GM18861 (cell line): ENCODE results near the gene SHLD2.
"Not testable (repeated sequence)": the region's sequence is repeated elsewhere in the genome, so short reads cannot be mapped to it uniquely, and the experiment has no call there.

Source experiments
- ATAC-seq: cut with Tn5 transposase; IDR thresholded peaks from one replicate; pipeline ENCODE4 v1.9.1; 2021; ENCODE audit not compliant: unreplicated experiment

SHLD2 gene

DNA sequence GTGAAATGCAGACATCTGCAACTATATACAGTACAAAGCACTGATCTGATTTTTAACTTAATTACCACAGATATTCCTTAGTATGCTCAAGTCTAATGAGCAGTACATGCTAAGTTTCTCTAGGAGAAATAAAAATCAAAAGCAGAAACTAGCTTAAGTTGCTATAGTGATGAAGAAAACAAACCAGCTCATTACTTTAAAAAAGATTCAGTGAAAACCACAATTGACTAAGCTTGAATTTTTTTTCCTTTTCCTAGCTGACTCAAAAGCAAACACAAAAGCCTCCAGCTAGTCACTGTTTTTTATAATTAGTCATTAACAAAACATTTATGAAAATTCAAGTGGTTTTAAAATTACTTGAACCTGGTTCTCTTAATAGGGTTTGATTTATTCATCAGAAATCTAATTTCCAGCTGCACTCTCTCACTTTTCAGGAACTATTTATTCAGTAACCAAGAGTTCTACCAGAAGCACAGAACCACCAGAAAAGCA, 10.7 kb upstream of the SHLD2 start:
- peak; percentile 70 for ATAC-seq

DNA sequence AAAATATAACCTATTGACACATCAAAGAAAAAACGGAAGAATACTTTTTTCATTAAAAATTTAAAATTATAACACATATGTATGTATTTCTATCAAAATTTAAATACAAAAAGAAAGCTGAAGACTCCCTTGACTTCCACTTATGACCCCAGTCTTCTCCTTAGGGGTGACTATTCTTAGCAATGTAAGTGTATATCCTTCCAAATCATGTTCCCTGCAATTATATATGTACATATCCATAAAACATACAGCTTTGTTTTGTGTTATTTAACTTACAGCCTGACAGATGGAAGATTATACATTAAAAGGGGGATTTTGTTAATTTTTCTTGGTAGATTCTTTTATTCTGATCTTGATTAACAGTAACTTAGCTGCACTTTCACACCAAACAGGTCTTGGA, 9.5 kb upstream of the SHLD2 start:
- ATAC-seq: no peak

DNA sequence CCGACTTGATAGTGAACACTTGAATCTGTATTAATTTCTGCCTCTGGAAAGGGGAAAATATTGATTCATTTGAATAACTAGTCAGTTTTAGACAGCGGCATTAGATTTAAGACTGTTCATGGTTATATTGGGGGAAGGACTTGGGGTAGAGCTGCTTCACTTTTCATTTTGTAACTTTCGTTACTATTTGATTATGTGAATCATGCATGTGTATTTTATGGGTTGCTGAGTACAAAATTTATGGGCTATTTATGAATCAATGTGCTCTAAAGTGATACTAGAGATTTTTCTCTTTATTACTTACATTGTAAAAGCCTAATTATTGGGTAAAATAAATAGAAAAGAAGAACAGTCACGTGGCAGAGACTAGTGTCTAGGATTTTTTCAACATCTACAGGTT, 5.3 kb upstream of the SHLD2 start:
- no peak for ATAC-seq

DNA sequence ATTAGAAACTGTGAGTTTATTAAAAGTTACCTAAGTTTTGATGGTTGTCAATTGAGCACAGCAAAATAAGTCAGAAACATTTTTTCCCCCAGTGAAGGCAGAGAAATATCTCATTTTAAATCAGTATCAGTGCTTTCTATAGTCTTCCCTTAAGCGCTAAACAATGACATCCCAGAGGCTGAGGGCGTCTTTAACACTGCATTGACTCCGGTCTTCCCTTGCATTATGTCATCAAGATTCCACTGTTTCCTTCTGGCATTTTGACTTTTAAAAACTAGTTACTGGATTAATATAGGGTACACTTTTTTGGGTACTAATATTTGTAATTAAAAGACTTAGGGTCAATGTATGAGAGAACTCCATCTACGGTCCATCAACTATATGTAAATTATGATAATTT, 4.2 kb upstream of the SHLD2 start:
- ATAC-seq: no peak

DNA sequence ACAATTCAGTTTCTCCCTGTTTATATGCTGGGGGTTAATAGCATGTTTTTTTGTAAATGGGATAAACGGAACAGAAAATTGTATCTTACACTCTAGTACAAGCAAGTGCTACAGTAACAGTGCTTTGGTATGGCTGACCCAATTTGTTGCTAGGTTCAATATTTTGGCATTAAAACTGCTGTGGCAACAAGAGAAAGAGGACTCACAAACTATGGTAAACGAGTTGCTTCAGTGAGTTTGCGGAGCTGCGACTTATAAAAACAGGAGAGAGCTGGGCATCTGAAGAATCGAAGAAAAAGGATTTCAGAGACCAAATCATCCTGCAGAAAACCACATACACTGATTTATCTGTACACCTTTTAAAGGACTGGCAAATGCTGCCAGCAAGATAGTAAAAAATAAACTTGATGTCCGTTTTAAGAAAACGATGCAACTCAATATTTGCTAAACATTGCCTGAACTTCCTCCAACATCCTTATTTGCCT, 2.6 kb upstream of the SHLD2 start:
- no peak for ATAC-seq

DNA sequence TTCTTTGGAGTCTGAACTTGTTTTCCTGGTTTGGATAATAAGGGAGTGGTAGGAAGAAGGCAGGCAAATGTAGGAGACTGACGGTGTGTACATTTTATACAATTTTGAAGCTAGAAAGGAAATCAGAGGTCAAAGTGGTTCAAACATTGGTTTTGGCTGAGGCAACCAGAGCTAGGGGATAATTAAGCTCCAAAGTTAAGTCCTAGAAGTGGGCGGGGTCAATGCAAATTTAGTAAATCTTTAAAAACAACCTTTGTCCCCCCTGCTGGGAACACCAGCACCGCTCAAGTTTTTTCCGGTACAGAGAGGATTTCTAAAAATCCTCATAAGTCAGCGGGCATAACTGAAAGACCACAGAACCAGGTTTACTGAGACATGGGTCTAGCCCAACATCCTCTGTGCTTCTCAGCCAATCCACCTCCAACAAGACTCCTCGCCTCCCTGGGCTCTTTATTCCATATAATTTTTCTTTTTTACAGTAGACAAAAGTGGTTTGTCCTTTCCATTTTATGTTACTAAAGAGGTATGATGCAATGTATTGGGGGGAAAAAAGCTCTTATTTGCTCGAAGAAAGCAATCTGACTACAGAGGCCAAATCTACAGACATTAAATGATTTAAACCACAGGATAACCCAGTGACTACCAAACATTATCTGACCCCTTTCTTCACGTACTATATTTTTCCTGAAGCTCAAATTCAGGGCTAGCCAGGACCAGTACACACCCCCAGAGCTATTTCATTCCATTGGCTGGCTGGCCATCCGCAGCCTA, 2.0 kb upstream of the SHLD2 start:
- peak; percentile 27 for ATAC-seq

DNA sequence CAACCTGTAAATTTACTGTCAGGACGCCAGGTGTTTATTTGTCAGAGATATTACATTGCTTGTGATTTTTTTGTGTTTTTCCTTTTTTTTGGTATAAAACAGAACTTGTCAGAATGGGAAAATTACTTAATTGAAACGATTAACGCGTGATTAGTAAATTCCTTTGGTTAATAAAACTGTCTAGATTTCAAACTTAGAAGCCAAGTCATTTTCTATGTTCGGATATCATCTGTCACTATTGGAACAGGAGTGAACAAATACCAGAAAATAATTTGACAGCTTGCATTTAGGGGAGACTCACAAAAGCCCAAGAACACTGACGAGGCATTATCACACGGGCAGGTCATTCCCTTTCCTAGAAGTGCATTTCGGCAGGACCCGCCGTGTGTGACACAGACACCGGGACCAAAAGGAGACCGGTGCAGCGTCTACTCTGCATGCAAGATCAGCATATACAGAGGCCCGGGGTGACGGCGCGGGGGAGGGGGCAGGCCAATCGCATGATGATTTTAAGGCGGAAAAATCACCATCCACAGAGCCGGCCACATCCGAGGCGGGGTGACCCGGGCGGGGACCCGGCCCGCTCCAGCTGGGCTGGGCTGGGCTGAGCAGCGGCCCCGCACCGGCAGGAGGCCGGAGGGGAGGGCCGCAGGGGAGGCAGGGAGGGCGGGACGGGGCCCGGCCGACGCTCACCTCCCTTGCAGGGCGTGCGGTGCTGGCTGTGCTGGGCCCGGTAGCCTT, 1.2 kb upstream of the SHLD2 start:
- ATAC-seq: peak; percentile 10

DNA sequence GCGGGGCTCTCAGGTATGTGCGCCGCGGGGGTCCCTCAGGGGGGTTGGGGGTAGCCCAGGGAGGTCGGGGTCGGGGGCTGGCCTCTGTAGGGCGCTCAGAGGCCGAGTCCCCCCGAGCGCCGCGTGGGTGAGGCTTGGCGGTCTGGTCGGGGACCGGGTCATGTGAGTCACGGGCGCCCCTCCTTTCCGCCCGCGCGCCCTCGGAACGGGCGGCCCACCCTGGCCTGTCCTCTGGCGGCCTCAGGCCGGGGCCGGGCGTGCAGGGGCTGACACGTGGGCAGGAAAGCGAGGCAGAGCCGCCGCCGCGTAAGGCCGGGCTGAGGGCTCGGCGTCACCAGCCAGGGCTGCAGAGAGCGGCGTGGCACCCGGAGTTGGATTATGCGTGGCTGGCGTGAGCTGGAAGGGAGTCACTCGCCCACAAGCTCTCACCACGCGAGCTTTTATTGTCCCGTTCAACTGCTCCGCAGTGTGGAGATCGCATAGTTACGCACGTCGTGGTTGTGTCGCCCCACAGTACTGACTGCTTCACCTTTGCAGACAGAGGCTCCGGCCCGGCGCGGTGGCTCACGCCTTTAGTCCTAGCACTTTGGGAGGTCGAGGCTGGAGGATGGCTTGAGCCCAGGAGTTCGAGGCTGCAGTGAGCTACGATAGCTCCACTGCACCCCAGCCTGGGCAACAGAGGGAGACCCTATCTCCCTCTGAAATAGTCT, 385 bp downstream of the SHLD2 start:
- ATAC-seq: peak; percentile 33

DNA sequence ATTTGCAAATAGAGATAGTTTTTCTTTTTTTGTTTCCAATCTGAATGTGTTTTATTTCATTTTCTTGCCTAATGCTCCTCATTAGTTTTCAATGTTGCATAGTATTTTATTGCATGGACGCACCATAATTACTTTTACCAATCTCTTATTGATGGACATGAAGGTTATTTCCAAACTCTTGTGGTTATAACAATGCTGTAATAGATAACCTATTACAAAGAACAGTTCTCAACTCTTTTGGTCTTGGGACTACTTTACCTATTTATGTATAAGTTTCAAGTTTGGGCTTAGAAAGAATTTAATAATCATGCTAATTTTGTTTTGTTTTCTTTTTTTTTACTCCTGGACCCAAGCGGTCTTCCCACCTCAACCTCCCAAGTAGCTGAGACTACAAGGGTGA, 7.0 kb downstream of the SHLD2 start:
- no peak for ATAC-seq

DNA sequence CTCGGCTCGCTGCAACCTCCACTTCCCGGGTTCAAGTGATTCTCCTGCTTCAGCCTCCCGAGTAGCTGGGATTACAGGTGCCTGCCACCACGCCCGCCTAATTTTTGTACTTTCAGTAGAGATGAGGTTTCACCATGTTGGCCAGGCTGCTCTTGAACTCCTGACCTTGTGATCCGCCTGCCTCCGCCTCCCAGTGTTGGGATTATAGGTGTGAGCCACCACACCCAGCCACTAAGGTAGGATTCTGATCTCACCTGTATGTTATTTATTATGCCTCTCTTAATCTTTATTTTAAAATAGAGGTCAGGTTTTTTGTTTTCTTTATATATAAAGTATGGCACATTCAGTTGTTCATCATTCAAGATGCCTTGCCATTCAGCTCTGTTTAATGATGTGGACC, 9.7 kb downstream of the SHLD2 start:
- not testable (repeated sequence) for ATAC-seq

DNA sequence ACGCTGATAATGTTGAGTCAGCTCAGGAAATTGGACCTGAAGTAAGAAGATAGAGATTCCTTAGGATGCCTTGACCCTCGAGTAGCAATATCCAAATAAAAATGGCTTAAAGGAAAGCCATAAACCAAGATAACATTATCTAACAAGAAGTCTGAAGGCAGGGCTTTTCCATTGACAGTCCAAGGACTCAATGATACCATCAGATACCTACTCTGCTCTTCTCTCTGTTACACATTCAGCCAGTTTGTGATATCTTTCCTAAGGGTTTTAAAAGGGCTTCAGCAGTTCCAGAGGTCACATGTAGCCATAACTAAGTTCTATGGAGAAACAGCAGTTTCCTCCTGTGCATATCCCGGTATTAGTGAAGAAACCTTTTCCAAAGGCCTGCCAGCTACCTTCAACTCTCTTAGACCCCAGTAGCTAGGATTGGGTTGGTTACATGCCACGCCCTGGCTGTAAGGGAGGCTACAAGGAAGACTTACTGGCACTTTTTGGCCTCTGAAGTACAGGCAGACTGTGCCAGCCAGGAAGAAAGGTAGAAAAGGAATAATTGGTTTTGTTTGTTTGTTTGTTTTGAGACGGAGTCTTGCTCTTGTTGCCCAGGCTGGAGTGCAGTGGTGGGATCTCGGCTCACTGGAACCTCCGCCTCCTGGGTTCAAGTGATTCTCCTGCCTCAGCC, 10.6 kb downstream of the SHLD2 start:
- no peak for ATAC-seq

DNA sequence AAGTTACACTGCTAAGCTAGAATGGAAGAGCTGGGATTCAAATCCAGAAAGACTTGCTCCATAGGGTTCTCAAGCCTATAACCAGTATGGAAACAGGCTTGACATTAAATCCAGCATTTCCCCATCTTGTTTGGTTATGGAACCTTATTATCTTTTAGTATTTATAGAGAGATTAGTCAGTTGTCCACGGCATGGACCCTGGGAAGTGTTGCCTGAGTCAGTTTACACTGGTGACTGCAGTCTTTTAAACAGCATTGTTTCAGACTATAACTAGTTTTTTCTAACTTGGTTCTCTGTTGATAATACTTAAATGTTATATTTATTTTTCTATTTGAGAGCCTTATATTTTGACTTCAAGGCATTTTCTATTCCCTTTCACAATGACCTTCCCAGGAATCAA, 23.1 kb downstream of the SHLD2 start:
- ATAC-seq: not testable (repeated sequence)

DNA sequence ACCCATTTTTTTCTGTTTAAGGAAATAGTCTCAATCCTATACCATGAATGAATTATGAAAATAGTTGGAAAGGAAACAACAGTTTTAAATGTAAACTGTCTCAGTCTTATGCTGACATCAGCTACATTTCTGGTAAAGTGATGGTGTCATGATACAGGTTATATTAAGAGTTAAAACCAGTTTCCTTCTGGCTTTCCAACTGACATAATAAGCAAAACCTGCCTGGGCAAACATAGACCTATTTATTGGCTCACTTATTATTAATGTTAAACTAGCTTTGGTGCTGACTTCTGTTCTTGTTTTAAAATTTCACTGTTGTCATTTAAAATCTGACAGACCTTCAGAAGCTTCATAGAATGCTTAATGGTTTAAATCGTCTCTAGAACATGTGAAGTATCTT, 24.0 kb downstream of the SHLD2 start:
- ATAC-seq: not testable (repeated sequence)

DNA sequence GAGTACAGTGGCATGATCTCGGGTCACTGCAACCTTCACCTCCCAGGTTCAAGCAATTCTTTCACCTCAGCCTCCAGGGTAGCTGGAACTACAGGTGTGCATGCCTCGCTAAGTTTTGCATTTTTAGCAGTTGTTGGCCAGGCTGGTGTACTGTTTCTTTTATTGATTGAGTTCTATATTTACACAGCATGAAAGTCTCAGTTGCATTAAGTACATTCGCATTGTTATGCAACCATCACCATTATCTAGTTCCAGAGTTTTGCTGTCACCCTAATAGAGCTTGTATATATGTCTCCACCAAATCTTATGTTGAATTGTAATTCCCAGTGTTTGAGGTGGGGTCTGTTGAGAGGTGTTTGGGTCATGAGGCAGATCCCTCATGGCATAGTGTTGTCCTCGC, 28.3 kb downstream of the SHLD2 start:
- not testable (repeated sequence) for ATAC-seq

DNA sequence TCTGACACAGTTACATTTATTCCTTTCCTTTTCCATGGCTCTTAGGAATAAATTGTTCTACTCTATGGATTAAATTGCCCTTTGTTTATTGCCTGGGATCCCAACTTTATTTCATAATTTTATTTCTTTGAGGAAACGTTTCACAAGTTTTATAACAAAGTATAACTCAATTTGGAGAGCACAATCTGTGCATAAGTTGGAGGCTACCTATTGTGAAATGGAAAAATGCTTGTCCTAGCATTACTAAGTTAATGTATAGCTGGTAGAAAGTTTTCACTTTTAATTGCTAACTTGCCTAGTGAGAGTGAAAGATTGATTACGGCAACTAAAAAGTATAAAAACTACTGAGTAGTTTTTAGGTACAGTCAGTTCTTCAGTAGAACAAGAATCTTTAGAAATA, 32.0 kb downstream of the SHLD2 start:
- not testable (repeated sequence) for ATAC-seq

DNA sequence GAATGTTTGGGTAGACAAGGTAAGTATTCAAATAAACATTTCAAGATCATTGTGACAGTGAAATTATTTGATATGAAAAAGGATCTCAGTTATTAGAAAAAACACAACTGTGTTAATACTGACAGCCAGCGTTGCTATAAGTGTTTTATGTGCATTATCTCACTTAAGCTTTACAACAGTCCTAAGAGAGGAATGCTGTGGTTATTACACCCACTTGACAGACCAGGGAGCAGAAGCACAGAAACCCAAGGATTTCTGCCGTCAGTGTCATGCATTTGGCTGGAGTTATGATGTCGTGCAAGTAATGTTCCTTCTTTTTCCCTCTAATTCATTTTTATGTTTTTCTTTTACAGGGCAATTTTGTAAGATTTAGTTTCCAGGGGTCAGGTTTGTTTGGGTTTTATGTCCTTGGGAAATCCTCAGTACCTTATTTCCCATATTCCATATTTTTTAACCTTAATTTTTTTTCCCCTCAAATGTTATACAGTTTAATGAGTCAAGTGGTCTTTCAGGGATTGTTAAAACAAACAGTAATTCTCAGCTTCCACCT, 32.7 kb downstream of the SHLD2 start:
- not testable (repeated sequence) for ATAC-seq

DNA sequence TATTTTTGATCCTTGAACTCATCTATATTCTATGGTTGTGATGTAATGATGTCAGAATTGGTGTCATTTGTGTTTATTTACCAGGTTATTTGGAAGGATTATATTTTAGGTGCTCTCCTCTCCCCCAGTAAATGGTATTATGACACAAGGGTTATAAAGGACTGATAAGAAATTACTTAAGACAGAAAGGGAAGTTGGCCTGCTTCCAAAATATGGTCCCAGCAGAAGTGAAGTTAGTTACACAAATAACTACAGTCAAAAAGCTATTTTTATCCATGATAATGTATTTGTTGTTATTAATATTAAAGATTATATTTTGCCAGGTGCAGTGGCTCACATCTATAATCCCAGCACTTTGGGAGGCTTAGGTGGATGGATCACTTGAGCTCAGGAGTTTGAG, 37.2 kb downstream of the SHLD2 start:
- not testable (repeated sequence) for ATAC-seq

DNA sequence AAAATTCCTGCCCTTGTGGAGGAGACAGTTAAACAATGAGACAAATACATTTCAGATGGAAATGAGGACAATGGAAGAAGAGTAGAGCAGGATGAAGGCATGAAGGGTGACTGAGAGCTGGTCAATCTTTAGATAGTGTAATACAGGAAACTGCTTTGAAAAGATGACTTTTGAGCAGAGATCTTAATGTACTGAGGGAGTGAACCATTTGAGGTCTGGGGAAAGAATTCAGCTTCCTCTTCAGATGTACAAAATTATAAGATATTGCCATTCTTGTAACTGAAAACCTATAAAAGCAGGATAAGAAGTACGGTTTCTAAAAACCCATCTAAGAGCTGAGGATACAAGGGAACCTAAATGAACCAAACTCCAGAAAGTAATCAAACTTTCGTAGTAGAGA, 38.9 kb downstream of the SHLD2 start:
- ATAC-seq: not testable (repeated sequence)

DNA sequence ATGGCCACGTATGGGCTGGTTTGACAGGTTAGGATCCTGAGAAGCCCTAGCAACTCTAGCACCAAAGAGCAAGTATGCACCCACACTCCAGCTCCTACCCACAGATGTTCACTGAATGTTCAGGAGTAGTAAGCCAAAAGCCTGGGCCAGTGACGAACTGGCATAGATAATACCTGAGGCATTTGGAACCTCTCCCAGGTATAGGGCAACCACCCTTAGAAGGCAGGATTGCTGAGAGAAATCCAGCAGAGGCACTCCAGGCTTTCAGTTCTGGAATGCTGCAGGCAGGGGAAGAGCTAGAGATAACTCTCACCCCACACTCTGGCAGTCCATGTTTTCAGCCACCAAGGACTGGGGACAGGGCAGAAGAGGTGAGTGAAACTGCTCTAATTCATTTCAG, 39.4 kb downstream of the SHLD2 start:
- ATAC-seq: not testable (repeated sequence)

DNA sequence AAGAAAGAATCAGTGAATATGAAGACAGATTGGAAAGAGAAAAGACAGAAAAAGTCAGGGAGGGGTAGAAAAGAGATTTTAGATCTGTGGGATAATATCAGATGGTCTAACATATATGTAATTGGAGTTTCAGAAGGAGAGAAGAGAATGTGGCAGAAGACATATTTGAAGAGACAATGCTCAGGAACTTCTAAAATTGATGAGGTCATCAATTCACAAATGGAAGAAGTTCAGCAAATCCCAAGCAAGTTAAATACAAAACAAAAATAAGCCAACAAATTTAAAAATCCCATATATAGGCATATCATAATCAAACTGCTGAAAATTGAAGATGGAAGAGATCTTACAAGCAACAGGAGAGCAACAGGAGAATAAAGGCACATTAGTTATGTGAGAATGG, 42.5 kb downstream of the SHLD2 start:
- ATAC-seq: not testable (repeated sequence)
